ENCODE data around the gene SLC25A38.
"Not testable (repeated sequence)": the region's sequence is repeated elsewhere in the genome, so short reads cannot be mapped to it uniquely, and the experiment has no call there.

GRCh38 chr3:39353168-39353927, 29.8 kb upstream of the SLC25A38 start:
- TF ChIP-seq CTCF (IDR thresholded peaks at IDR 0.05 in 2 of 3, conservative IDR thresholded peaks at IDR 0.05 in 1 of 3; ENCODE audit: borderline replicate concordance in 1 of 3, insufficient read depth in 1 of 3, low read depth in 2 of 3, low read length in 2 of 3); SRF (IDR thresholded peaks at IDR 0.05; ENCODE audit: low read depth); POLR2AphosphoS5 (IDR thresholded peaks at IDR 0.05; ENCODE audit: low read depth, low read length); EZH2phosphoT487 (IDR thresholded peaks at IDR 0.05; ENCODE audit: borderline replicate concordance); MAX (IDR thresholded peaks at IDR 0.05); POLR2A (IDR thresholded peaks at IDR 0.05; ENCODE audit: borderline replicate concordance, extremely low read depth, insufficient read depth, insufficient read length); ELF1 (IDR thresholded peaks at IDR 0.05; ENCODE audit: borderline replicate concordance, low read depth); ZNF274 (IDR thresholded peaks at IDR 0.05; ENCODE audit: low read depth, low read length); EZH2 (IDR thresholded peaks at IDR 0.05): not testable (repeated sequence)
- TF ChIP-seq, protein P1, sequence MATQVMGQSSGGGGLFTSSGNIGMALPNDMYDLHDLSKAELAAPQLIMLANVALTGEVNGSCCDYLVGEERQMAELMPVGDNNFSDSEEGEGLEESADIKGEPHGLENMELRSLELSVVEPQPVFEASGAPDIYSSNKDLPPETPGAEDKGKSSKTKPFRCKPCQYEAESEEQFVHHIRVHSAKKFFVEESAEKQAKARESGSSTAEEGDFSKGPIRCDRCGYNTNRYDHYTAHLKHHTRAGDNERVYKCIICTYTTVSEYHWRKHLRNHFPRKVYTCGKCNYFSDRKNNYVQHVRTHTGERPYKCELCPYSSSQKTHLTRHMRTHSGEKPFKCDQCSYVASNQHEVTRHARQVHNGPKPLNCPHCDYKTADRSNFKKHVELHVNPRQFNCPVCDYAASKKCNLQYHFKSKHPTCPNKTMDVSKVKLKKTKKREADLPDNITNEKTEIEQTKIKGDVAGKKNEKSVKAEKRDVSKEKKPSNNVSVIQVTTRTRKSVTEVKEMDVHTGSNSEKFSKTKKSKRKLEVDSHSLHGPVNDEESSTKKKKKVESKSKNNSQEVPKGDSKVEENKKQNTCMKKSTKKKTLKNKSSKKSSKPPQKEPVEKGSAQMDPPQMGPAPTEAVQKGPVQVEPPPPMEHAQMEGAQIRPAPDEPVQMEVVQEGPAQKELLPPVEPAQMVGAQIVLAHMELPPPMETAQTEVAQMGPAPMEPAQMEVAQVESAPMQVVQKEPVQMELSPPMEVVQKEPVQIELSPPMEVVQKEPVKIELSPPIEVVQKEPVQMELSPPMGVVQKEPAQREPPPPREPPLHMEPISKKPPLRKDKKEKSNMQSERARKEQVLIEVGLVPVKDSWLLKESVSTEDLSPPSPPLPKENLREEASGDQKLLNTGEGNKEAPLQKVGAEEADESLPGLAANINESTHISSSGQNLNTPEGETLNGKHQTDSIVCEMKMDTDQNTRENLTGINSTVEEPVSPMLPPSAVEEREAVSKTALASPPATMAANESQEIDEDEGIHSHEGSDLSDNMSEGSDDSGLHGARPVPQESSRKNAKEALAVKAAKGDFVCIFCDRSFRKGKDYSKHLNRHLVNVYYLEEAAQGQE (IDR thresholded peaks at IDR 0.05; ENCODE audit: low read depth): not testable (repeated sequence)

Data from HCT116 (cell line).